PC-3 (cell line): ENCODE data around the gene NUDT1. TPM values are rescaled to one million over a fixed set of nuclear protein-coding genes. Genes with fewer than 3 reads are reported as not detected.

Source experiments
- ATAC-seq: fragments of 200-7000 bp; cut with Tn5 transposase; 2 replicates; pipeline ENCODE4 v1.9.1; 2020; ENCODE audit warnings: mild to moderate bottlenecking, moderate library complexity
- BruUV-seq: library from RNA; stranded (reverse); fragments of 400-500 nt; replicated peaks from 2 replicates; lab custom pipeline; 2021; lab: Mats Ljungman, UMichigan
- CTCF ChIA-PET: fragments of 300-600 bp; sonication (Branson Sonifier 250); formaldehyde crosslinking; loops from one replicate; lab custom pipeline; 2022; ENCODE audit warnings: antibody characterized with exemption; lab: Charles Lee
- POLR2A ChIA-PET: fragments of 300-600 bp; sonication (Branson Sonifier 250); formaldehyde crosslinking; loops from one replicate; lab custom pipeline; 2022; ENCODE audit warnings: antibody characterized with exemption; ENCODE audit not compliant: unreplicated experiment; lab: Charles Lee
- DNase-seq: peaks from one replicate; pipeline ENCODE4 v3.0.0-alpha.2; 2015
- H2AFZ ChIP-seq: fragments of 300-600 bp; sonication (generic); 2 replicates; pipeline ENCODE4 v1.6.0; 2016; ENCODE audit warnings: antibody characterized with exemption, low read length
- H3F3A ChIP-seq: fragments of 300-600 bp; sonication (generic); one replicate; pipeline ENCODE4 v1.6.0; 2017; ENCODE audit warnings: antibody characterized with exemption, low read length, control low read depth, mild to moderate bottlenecking; ENCODE audit not compliant: unreplicated experiment
- H3K27ac ChIP-seq: fragments of 300-600 bp; sonication (generic); 2 replicates; pipeline ENCODE4 v1.5.1; 2016; ENCODE audit warnings: mild to moderate bottlenecking, low read length
- H3K27me3 ChIP-seq: fragments of 300-600 bp; sonication (generic); 2 replicates; pipeline ENCODE4 v1.6.1; 2016; ENCODE audit warnings: low read length, mixed read lengths
- H3K36me3 ChIP-seq: fragments of 300-600 bp; sonication (generic); 2 replicates; pipeline ENCODE4 v1.6.1; 2016; ENCODE audit warnings: low read depth, mixed run types, low read length, mixed read lengths
- H3K4me1 ChIP-seq: fragments of 300-600 bp; sonication (generic); 2 replicates; pipeline ENCODE4 v1.5.1; 2016; ENCODE audit warnings: low read length; ENCODE audit not compliant: insufficient read depth
- H3K4me2 ChIP-seq: fragments of 300-600 bp; sonication (generic); 2 replicates; pipeline ENCODE4 v1.6.0; 2016; ENCODE audit warnings: low read length
- H3K4me3 ChIP-seq: fragments of 300-600 bp; sonication (generic); 2 replicates; pipeline ENCODE4 v1.5.1; 2016; ENCODE audit warnings: mild to moderate bottlenecking, low read length, mixed read lengths
- H3K79me2 ChIP-seq: fragments of 300-600 bp; sonication (generic); 2 replicates; pipeline ENCODE4 v1.6.1; 2017; ENCODE audit warnings: low read length, mixed read lengths
- H3K9ac ChIP-seq: fragments of 300-600 bp; sonication (generic); 2 replicates; pipeline ENCODE4 v1.6.0; 2016; ENCODE audit warnings: mild to moderate bottlenecking, low read length
- H3K9me2 ChIP-seq: fragments of 300-600 bp; sonication (generic); replicated peaks from 2 replicates; pipeline ENCODE4 v1.6.1; 2016; ENCODE audit warnings: mixed run types, low read length, mixed read lengths
- H3K9me3 ChIP-seq: fragments of 300-600 bp; sonication (generic); 2 replicates; pipeline ENCODE4 v1.6.1; 2016; ENCODE audit warnings: low read length, mixed read lengths
- H4K20me1 ChIP-seq: fragments of 300-600 bp; sonication (generic); 2 replicates; pipeline ENCODE4 v1.6.1; 2016; ENCODE audit warnings: low read length, mixed read lengths
- CTCF ChIP-seq: fragments of 300-600 bp; sonication (generic); conservative IDR thresholded peaks from 2 replicates; pipeline ENCODE4 v1.5.1; 2017; ENCODE audit warnings: antibody characterized with exemption, low read depth, mild to moderate bottlenecking, low read length
- EZH2 ChIP-seq: fragments of 300-600 bp; sonication (generic); IDR thresholded peaks from one replicate; pipeline ENCODE4 v1.6.1; 2017; ENCODE audit warnings: antibody characterized with exemption, mild to moderate bottlenecking, low read length; ENCODE audit not compliant: unreplicated experiment
- EZH2phosphoT487 ChIP-seq: fragments of 300-600 bp; sonication (generic); IDR thresholded peaks from 2 replicates; pipeline ENCODE4 v1.6.1; 2018; ENCODE audit warnings: mild to moderate bottlenecking, antibody characterized with exemption, low read length, borderline replicate concordance
- intact Hi-C: fragments of 100-400 bp; cut with micrococcal nuclease; formaldehyde crosslinking; loops from 2 replicates; pipeline ENCODE4 v1.9.0; 2023
- total RNA-seq: library from RNA; depleted of rRNA; stranded (reverse); fragments of >200 nt; gene quantifications from 2 replicates; pipeline ENCODE4 v1.2.3, GENCODE V29; 2014

Gene NUDT1
- total RNA-seq, 1 experiment from 2014 or later = 59.3 TPM

GRCh38 chr7:2219136-2219535 lies 22.9 kb upstream of the NUDT1 start:
- Histone ChIP-seq H3K9me3 (no peaks in the 10 kb centered on the region), H2AFZ (no peak overlapping the region), H4K20me1 (no peaks in the 10 kb centered on the region), H3K4me1 (peaks cover 4% of the 10 kb centered on the region), H3K27ac (no peak overlapping the region), H3K79me2 (peaks cover 20% of the 10 kb centered on the region), H3K36me3 (peaks cover 31% of the 10 kb centered on the region), H3K9me2 (no peaks in the 10 kb centered on the region), H3K4me3 (no peak overlapping the region), H3K4me2 (no peak overlapping the region), H3F3A (no peaks in the 10 kb centered on the region), H3K27me3 (no peaks in the 10 kb centered on the region), H3K9ac (no peak overlapping the region)
- no peak for TF ChIP-seq CTCF
- TF ChIP-seq EZH2 = no peak
- TF ChIP-seq EZH2phosphoT487 = no peak
- BruUV-seq = no TSS peak
- intact Hi-C loops = no loop called here
- POLR2A ChIA-PET = no interaction called here
- CTCF ChIA-PET = no interaction called here
- DNase-seq (no peak), ATAC-seq (no peak)

- peaks cover 9% of the 10 kb centered on the region for H3K4me1 ChIP-seq
- H3K9ac ChIP-seq = no peak overlapping the region
- intact Hi-C loops = no loop called here
- peaks cover 25% of the 10 kb centered on the region for H3K79me2 ChIP-seq
- no peak overlapping the region for H3K27ac ChIP-seq
- BruUV-seq = no TSS peak
- H3K4me3 ChIP-seq = no peak overlapping the region
- POLR2A ChIA-PET = no interaction called here
- no peaks in the 10 kb centered on the region for H3K9me2 ChIP-seq
- TF ChIP-seq EZH2 = no peak
- TF ChIP-seq EZH2phosphoT487 = no peak
- no peak for TF ChIP-seq CTCF
- H4K20me1 ChIP-seq = no peaks in the 10 kb centered on the region
- H3F3A ChIP-seq = no peaks in the 10 kb centered on the region
- DNase-seq = no peak
- no peak overlapping the region for H3K4me2 ChIP-seq
- CTCF ChIA-PET = no interaction called here
- no peak for ATAC-seq
- no peaks in the 10 kb centered on the region for H3K9me3 ChIP-seq
- H3K27me3 ChIP-seq = no peaks in the 10 kb centered on the region
- peaks cover 35% of the 10 kb centered on the region for H3K36me3 ChIP-seq
- H2AFZ ChIP-seq = no peak overlapping the region
Measured at GRCh38 chr7:2219606-2220005, 22.4 kb upstream of the NUDT1 start.

- Histone ChIP-seq H3F3A (no peaks in the 10 kb centered on the region), H3K27ac (no peak overlapping the region), H3K4me3 (no peak overlapping the region), H3K4me2 (no peak overlapping the region), H3K36me3 (peaks cover 37% of the 10 kb centered on the region), H3K4me1 (peaks cover 13% of the 10 kb centered on the region), H3K9ac (no peak overlapping the region), H3K27me3 (no peaks in the 10 kb centered on the region), H3K9me2 (no peaks in the 10 kb centered on the region), H3K9me3 (no peaks in the 10 kb centered on the region), H3K79me2 (peaks cover 26% of the 10 kb centered on the region), H2AFZ (no peak overlapping the region), H4K20me1 (no peaks in the 10 kb centered on the region)
- DNase-seq (no peak), ATAC-seq (no peak)
- TF ChIP-seq CTCF = no peak
- TF ChIP-seq EZH2 = no peak
- no peak for TF ChIP-seq EZH2phosphoT487
- intact Hi-C loops = no loop called here
- no TSS peak for BruUV-seq
- ChIA-PET POLR2A (no interaction called here), CTCF (no interaction called here)
Measured at GRCh38 chr7:2220030-2220429, 22.0 kb upstream of the NUDT1 start.
